Stimulated activated CD4-positive, alpha-beta T cell treated with anti-CD3 and anti-CD28 coated beads, Interleukin-1b, Interleukin-23, amount 100 ng/mL, for 24 hours (primary cell): ENCODE measurements around the gene ATXN8OS.
"Not testable (repeated sequence)": the region's sequence is repeated elsewhere in the genome, so short reads cannot be mapped to it uniquely, and the experiment has no call there.

Experiments used
- DNase-seq, 4 experiments: peaks; one replicate each; pipeline ENCODE4 v3.0.0-alpha.2; 2020; ENCODE audit warnings: low read depth in 4 of 4, low spot score in 1 of 4

ATXN8OS gene

DNA sequence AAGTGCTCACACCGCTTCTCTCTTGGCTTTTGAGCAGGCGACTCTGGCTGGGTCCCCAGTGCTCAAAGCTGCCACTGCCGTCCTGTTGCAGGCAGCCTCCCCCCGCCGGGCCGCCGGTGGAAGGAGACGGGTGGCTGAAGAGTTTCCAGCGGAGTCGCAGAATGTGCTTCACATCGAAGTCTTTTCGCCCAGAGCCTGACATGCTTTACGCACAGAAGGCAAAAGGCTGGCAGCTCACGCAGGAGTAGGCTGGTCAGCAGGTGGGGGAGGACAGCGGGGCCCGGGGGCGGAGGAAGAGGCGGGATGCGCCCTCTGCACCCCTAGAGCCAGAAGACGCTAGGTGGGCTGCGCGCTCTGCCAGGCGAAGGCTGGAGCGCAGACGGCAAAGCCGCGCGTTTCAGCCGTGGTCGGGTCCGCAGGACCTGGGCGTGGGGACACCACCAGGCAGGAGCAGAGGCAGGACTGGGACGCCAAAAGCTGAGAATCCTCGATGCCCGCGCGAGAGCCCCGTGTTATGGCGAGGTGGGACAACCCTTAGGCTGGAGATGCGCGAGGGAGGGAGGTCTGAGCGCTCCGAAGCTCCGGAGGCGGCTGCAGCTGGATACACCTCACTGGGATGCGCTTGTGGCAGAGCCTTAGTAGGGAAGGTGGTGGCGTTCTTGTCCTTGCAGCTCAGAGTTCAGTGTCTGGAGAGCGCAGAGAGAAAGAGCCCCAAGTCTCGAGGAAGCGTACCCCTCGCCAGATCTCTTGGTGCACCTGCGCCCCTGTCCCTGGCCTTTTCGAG lies at the start of gene ATXN8OS:
Gene ATXN8OS, plus strand, starts transcription at position 329 of the 784 bp plus-strand sequence.
- DNase-seq, result no peak

DNA sequence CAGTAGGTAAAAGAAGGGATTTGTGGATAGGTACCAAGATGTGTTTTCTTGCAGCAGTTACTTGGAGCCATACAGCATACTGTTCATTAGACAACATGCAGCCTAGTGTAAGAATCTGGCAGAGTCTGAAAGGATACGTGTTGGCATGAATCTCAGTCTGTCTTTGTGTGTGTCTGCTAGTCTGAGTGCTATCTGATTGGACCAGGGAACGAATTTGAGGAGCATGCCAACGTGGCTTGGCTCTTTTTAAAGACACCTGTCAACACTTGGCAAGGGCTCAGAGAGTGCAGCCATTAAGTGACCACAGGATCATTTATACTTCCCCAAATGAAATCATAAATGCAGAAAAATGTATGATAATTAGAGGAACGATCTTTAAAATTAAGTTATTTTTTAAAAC lies 27.6 kb upstream of the ATXN8OS start:
- DNase-seq, result no peak

DNA sequence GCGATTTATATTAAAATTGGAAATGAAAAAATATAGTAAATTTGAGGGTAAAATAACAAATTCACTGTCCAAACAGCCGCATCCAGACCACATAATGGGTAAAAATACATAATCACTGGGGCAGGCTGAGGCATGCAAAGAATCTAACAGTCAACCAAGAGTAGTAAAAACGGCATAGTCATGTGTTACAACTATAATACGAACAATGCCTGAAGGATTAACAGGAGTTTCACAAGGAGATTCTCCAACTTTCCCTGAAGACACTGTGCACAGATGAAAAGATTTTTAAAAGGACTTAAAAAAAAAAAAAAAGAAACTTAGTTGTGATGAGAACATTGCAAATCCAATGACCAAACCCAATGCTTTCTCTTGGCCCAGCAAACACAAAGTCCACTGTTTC lies 20.4 kb upstream of the ATXN8OS start:
- no peak for DNase-seq

DNA sequence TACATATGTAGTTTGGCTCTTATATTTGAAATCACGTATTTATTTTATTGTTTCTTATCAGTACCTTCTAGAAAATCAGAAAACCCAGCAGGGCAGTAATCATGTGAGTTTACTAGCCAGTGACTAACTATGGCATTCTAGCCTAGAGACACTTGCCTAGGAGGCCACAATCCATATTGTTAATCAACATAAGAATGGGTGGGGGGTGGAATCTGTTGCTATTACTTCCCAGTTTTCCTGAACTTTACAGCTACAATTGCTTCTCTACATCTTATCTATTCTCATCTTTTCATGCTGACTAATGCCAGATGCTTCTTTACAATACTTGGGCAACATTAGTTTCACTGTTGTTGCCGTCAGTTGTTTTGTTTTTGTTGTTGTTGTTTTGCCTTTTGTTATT lies 18.7 kb upstream of the ATXN8OS start:
- DNase-seq, result no peak

DNA sequence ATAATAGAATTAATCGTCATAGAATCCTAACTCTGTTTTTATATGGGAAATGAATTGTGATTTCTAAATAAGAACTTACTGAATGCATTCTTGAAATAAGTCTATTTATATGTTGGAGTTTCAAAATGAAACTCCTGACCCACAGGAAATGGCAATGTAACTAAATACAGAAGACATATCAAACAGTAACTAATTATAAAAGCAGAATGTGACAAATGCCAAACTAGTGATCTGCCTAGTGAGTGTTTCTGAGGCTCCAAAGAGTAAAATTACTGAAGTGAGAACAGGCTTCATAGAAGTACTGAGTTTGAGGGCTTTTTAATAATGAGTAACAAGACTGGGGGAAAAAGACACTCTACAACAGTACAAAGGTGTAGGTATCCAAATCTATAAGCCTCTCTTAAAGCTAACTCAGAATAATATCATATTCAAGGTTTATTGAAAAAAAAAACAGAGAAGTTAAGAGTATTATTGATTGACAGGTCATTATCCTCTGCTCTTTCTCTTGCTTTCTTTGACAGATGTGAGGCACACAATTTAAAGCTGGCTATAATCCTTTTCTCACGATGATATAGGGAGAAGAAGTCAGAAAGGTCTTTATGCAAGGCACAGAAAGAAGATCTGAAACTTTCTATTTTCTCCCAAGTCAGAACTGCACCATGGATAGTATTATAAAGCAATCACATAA lies 17.4 kb upstream of the ATXN8OS start:
- no peak for DNase-seq

DNA sequence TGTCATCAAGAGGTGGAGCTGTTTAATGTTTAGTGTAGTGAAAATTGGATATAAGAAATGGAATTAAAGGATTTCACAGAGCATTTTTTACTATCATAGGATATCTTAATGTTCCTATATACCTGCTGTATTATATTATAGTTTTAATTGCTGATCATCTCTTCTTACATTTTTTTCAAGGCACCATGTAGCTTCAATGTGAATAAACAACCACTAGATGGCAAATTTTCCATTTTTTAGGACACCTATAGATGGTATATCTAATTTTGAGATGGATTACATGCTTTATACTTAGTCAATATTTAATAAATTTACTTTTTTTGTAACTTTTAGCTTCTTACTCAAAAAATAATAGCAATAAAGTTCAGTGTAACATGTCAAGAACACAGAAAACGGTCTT lies 9.0 kb upstream of the ATXN8OS start:
- no peak for DNase-seq

DNA sequence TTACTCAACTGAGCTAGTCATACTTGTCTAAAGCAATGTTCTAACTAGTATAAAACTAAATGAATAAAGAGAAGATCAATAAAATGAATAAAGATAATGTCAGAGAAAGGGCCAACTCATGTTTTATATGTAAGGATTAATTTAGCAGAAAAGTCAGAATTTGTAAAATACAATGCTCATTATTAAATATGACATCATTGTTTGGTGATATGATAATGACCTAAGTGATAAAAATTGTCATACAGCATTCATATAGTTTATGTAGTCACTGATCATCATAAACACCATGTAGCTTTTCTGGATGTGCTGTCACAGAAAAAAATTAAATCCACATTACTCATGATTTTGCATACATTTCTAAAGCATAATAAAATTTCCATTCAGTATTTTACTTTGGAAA lies 3.1 kb upstream of the ATXN8OS start:
- DNase-seq, result no peak

DNA sequence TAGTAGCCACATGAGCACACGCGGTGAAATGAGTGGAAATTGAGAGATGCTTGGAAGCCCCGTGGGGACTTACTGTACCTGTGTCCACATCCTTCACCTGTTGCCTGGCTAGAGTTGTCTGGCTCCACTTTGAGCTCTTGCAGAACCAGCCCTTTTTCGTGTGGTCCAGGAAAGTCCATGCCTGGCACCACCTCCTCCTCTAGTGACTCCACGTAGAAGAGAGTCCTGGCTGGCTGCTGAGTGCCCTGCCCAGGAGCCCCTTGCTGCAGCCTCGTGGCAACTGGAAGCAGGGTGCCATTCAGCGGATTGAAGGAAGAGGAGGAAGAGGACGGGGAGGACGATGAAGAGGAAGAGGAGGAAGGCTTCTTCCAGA lies 515 bp upstream of the ATXN8OS start:
- DNase-seq, result no peak

DNA sequence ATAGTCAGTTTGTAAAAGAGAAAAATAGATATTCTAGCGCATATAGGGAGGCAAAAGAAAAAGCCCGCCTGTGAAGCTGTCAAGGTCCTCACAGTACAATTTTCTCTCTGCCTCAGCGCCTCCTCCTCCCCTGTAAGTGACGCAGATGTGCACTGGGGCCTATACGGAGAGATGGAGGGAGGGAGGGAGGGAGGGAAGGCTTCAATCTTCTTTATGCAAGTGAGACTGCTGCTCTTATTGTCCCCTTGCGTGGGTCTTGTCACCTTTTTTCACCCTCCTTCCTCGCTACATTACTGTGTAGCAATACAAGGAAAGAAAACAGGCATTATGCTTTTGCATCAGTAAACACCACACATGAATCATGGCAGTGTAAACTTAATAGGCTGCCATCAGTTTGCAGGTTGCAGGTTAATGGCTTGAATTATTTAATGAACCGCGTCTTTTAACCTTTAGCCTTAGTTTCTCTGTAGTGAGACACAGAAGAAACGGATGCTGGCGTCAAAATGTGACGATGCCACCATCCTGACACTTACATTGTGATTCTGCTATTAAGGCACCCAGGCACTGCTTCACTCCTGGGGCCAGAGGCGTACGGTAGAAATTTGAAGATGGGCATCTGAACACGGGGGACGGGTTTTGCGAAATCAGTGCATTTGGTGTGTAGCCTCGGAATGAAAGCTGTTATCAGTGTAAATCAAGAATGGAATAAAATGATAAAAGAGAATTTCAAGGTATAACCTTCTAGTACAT lies 905 bp downstream of the ATXN8OS start, which contains the start of gene KLHL1:
Gene KLHL1, minus strand, starts transcription at position 97 of the 750 bp plus-strand sequence. CDS start 753 bp downstream, outside the sequence.
- DNase-seq, result no peak

DNA sequence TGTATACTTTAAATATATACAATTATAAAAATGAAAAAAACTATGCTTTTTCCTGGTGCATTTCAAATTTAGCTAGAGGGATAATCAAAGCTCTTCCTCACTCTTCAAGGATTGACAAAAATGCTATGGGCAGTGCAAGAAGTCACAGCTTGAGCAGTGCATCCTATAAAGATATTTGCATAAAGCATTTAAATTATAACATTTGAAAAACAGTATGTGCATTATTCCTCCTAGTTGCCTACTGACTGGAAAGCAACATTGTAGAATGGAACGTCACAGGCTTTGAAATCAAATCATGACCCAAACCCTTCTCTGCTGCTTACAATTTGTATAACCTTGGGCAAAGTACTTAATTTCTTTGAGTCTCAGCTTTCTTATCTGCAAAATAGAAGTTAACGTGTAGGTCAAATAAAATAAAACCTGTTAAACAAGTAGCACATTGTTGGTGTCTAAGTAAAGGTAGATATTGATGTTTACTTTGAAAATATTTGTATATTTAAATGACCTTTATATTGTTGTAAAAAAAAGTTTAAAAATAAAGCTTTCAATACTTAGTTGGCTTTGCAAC lies 9.8 kb downstream of the ATXN8OS start:
- DNase-seq, result no peak

DNA sequence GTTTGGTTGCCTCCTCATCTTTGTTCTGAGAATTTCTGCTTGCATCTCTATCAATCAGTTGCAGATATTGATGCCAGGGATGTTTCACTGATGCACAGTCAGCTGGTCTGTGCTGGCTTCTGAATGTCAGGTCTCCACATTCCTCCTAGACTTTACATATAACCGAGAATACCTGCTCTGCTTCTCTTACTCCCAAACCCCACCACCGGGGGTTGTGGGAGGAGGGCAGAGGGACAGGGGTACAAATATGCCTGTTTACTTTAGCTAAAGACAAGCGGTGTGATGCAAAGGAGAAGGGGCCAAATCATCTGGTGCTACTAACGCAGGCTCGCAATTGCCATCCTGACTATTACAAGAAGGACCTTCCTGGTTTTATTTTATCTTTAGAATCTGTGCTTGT lies 18.1 kb downstream of the ATXN8OS start:
- DNase-seq, result no peak

DNA sequence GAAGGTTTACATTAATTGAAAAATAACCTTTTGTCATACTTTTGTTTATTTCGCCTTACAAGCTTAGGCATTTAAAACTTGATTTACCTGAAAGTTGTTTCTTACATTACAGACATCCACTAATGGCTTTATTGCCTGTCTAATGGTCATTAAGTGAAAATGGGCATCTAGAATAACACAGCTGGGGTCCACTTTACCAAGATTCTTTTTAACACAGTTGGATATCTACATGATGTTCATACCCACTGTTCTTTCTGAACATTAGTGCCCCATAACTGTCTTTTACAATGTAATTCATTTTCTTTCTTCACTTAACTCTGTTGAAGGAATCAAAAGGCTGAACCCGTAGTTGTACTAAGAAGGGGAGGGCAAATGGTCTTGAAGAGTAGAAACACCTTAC lies 20.5 kb downstream of the ATXN8OS start:
- no peak for DNase-seq

DNA sequence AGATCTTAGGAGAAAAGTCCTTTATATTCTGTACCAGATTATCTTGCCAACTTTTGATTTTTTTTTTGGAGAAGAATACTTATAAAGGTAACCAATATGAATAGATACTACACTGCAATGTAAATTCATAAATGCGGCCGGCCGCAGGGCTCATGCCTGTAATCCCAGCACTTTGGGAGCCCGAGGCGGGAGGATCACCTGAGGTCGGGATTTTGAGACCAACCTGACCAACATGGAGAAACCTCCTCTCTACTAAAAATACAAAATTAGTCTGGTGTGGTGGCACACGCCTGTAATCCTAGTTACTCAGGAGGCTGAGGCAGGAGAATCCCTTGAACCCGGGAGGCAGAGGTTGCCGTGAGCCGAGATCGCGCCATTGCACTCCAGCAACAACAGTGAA lies 35.0 kb downstream of the ATXN8OS start:
- DNase-seq, result not testable (repeated sequence)

DNA sequence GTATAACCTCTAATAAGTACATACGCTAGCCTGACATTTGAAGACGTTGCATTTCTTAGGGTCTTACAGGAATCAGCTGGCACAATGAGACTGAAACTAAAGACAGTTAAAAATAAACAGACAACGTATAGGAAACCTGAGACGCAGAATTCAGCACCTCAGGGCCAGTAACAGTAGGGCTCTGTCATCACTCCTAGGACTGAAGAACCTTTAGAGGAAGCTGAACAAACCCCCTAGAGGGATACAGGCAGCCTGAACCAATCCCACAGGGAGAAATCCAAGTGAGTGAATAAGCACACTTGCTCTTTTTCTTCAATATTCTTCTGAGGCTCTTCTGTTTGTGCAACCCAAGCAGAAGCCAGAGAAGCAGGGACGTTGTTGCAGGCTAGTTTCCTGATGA lies 54.5 kb downstream of the ATXN8OS start:
- no peak for DNase-seq

DNA sequence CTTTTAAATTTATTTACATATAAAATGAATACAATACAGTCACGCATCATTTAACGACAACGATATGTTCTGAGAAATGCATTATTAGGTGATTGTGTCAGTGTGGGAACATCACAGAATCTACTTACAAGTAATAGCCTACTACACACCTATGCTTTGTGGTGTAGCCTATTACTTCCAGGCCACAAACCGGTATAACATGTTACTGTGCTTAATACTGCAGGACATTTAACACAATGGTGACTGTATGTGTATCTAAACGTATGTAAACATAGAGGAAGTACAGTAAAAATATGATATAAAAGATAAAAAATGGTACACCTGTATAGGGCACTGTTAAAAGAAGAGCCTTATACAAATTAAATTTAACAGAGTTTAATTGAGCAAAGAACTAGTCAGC lies 63.1 kb downstream of the ATXN8OS start:
- DNase-seq, result no peak

DNA sequence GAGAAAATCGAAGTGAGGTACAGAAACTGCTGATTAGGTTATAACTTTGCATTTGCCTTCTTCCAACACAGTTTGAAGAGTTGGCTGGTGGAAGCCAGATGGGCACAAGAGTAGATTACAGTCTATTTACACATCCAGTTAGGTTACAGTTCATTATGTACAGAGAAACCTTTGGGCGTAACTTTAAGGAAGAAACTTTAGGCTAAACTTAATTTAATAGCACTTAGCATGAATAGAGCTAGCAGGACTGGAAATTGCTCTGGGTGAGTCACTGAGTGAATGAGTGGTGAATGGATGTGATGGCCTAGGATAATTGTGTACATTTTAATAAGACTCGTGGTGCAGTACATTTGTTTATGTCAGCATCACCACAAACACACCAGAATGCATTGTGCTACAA lies 63.5 kb downstream of the ATXN8OS start:
- no peak for DNase-seq

DNA sequence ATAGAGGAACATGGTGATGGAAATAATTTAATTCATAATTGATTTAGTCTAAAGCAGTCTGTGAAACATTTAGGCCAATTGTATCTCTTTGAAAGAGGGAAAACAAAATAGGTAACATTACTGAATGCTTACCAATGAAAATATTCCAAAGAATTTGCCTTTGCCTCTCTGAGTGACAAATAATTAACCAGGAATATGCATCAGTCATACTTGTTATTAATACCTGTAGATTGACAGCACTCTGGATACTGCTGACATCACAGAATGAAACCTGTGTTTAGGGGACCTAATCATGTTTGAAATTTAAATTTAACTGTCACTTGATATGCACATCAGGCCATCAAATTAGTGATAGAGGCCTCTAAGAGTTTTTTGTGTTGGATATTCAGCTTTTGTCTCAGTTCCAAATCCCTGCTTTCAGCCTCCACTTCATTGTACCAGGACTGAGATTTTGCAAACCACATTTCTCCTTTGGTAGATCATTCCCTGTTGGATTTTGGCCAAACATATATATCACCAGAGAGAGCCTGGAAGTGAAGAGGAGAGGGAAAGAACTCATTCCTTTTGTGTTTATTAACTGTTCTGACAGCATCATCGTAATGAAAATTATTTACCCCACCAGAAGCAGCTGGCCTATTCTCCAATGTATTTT lies 65.4 kb downstream of the ATXN8OS start:
- no peak for DNase-seq

DNA sequence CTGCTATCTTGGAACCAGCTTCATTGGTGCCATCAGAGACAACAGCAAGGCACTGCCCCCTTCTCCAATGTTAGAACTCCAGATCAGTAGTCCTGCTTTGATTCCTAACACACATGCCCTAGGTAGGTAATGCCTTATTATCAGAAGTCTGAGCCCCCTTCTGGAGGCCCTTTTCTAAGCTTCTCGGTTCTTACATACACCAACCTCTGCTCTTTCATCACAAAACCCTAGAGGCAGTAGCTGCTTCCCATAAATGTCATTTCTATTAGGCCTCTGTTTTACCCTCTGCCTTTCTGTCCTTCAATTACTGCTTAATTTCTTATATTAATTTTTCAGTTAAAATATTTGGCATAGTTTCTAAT lies 66.0 kb downstream of the ATXN8OS start:
- no peak for DNase-seq

DNA sequence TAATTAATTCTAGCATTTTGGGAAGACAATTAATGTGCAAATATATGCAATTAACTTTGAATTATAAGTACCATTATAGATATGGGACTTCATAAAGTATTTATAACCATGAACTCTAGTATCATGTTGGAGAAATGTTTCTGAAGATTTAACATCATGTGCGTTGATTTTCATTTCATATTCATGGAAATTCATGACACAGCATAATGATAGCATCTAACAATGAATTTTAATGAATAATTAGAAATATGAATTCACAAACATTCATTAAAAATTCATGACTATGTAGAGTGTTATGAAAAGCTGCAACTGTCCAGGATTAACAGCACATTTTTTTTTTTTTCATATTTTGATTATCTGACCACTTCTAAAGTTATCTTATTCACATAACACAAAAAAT lies 70.7 kb downstream of the ATXN8OS start:
- DNase-seq, result no peak
